GM12801 (cell line): ENCODE data around the gene TMEM87A.

Experiments used
- TF ChIP-seq, protein P1 (sequence below): IDR thresholded peaks from one replicate; pipeline ENCODE4 v1.5.1; 2011; ENCODE audit warnings: control low read depth; ENCODE audit not compliant: insufficient read length; ENCODE audit errors: extremely low read depth

TMEM87A gene

DNA sequence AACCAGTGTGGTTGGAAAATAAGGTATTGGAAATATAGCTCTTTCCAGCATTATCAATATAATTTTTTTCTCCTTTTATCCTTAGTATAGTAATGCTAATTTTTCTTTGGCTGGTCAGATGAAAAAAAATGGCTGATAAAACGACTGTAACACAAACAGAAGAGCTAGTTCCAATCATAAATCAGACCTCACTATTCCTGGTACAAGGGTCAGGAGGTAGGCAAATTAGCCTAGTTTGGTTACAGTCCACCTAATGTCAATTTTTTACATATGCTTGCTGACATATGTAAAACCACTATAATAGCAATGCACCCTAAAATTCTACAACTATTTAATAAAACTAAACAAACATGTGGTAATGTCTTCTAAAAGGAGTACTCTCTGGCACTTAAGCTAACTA lies 45.2 kb downstream of the TMEM87A start:
- TF ChIP-seq, protein P1, sequence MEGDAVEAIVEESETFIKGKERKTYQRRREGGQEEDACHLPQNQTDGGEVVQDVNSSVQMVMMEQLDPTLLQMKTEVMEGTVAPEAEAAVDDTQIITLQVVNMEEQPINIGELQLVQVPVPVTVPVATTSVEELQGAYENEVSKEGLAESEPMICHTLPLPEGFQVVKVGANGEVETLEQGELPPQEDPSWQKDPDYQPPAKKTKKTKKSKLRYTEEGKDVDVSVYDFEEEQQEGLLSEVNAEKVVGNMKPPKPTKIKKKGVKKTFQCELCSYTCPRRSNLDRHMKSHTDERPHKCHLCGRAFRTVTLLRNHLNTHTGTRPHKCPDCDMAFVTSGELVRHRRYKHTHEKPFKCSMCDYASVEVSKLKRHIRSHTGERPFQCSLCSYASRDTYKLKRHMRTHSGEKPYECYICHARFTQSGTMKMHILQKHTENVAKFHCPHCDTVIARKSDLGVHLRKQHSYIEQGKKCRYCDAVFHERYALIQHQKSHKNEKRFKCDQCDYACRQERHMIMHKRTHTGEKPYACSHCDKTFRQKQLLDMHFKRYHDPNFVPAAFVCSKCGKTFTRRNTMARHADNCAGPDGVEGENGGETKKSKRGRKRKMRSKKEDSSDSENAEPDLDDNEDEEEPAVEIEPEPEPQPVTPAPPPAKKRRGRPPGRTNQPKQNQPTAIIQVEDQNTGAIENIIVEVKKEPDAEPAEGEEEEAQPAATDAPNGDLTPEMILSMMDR = no peak

- TF ChIP-seq, protein P1 = no peak
Measured at GRCh38 chr15:42226648-42227047, 46.6 kb downstream of the TMEM87A start.

GRCh38 chr15:42220216-42220615 lies 53.0 kb downstream of the TMEM87A start:
- TF ChIP-seq, protein P1 = no peak

DNA sequence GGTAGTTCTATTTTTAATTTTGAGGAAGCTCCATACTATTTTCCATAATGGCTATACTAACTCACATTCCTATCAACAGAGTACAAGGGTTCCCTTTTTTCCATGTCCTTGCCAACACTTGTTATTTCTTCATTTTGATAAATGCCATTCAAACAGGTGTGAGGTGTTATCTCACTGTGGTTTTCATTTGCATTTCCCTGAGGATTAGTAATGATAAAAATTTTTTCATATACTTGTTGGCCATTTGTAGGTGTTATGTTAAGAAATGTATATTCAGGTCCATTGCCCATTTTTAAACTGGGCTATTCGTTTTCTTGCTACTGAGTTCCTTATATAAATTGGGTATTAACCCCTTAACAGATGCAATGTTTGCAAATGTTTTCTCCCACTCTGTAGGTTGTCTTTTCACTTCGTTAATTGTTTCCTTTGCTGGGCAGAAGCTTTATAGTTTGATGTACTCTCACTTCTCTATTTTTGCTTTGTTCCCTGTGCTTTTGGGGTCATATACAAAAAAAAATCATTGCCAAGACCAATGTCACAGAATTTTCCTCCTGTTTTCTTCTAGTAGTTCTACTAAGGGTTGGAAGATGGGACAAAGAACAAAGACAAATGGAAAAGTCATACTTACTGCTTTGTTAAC lies 54.2 kb downstream of the TMEM87A start:
- TF ChIP-seq, protein P1 = no peak

- TF ChIP-seq, protein P1 = no peak
Measured at GRCh38 chr15:42217568-42217967, 55.7 kb downstream of the TMEM87A start.

DNA sequence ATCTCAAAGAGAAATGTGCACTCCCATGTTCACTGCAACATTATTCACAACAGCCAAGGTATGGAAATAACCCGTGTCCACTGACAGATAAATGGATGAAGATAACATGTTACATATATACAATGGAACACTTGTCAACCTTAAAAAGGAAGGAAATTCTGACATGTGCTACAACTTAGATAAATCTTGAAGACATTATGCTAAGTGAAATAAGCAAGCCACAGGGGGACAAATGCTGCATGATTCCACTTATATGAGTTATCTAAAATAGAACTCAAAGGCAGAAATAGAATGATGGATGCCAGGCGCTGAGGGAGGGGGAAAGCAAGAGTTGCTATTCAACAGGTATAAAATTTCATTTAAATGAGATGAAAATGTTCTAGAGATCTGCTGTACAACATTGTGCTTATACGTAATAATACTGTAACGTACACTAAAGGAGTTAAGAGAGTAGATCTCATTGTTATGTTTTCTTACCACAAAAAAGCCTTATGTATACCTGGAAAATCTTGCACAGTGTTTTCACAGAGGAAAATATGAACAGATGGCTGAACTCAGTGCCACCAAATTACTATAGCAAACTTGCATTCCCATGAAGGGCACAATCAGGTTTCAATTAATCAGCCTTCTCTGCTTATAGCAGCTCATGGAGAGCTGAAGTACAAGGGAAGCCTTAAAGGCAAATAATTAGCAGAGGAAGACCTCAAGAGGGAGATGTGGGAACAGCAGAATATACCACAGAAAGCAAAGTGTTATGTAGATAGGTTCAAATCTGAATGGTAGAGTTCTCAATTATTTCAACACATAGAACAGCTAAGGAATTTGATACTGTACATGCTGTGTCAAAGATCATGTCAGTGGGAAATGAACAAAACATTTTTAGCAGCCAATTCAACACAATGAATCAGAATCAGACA lies 57.1 kb downstream of the TMEM87A start:
- TF ChIP-seq, protein P1 = no peak

DNA sequence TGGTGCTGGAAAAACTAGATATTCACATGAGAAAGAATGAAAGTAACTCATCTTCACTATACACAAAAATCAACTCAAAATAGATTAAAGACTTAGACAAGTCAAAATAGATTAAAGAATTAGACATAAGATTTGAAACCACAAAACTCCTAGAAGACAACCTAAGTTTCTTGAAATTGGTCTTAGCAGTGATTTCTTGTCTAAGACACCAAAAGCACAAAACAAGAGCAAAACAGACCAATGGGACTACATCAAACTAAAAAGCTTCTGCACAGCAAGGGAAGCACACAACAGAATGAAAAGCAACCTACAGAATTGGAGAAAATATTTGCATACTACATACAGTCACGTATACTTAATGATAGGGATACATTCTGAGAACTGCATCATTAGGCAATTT lies 58.6 kb downstream of the TMEM87A start:
- TF ChIP-seq, protein P1 = no peak
